Bronchial epithelial cell (primary cell): ENCODE measurements around the gene ARHGAP5. TPM values are rescaled to one million over a fixed set of nuclear protein-coding genes. Genes with fewer than 3 reads are reported as not detected.
A peak's percentile ranks its signal among the peaks of the same experiment; 100 is the strongest.

Experiments used
- DNase-seq: peaks from one replicate; pipeline ENCODE4 v3.0.0-alpha.2; 2010; ENCODE audit warnings: low read depth
- FAIRE-seq: peaks from 2 replicates; lab custom pipeline; 2011; peaks lifted over from hg19 to GRCh38; lab: Jason Lieb, UNC
- H3K27me3 ChIP-seq: 2 replicates; pipeline ENCODE4 v1.5.1; 2011; ENCODE audit warnings: low read length; ENCODE audit not compliant: control insufficient read depth, insufficient read depth
- H3K36me3 ChIP-seq: 2 replicates; pipeline ENCODE4 v1.5.1; 2011; ENCODE audit warnings: low read length; ENCODE audit not compliant: control insufficient read depth, insufficient read depth
- H3K4me3 ChIP-seq: 2 replicates; pipeline ENCODE4 v1.5.1; 2011; ENCODE audit warnings: mild to moderate bottlenecking, low read depth, low read length, control low read depth
- total RNA-seq: library from RNA; depleted of rRNA; stranded (reverse); fragments of >200 nt; gene quantifications from 2 replicates; pipeline ENCODE4 v1.2.1, GENCODE V29; 2014
- TF ChIP-seq, protein P1 (sequence below): IDR thresholded peaks from 2 replicates; pipeline ENCODE4 v1.5.1; 2011; ENCODE audit warnings: mild to moderate bottlenecking, moderate library complexity, low read length, control low read depth, inconsistent platforms; ENCODE audit not compliant: insufficient read depth, severe bottlenecking

The ARHGAP5 gene
- total RNA-seq, 1 donor from 2014 or later = 139 TPM

DNA sequence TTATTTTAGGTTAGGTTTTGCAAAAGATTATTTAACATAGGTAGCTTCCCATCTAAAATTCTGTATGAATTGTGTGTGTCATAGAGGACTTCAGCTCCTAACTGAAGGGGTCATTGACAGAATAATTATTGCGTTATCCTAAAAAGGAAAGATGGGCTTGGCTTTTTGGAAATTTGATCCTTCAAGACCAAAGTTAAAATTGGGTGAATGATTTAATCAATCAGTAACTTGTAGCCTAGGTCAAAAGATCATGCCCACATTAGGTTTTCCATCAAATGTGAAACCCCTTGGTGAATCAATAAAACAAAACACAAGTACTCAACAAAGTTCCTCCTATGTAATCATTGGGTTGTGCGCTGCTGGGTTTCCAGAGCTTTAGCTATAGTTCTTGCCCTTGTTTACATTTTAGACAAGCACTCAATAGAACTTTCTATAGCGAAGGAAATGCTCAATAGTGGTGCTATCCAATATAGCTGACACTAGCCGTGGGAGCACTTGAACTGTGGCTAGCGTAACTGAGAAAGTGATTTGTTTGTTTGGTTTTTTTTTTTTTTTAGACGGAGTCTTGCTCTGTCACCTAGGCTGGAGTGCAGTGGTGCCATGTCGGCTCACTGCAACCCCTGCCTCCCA is 37.6 kb upstream of the ARHGAP5 start:
- FAIRE-seq = no peak
- no peaks in the 10 kb centered on the region for H3K36me3 ChIP-seq
- DNase-seq = no peak
- no peak overlapping the region for H3K4me3 ChIP-seq
- TF ChIP-seq, protein P1, sequence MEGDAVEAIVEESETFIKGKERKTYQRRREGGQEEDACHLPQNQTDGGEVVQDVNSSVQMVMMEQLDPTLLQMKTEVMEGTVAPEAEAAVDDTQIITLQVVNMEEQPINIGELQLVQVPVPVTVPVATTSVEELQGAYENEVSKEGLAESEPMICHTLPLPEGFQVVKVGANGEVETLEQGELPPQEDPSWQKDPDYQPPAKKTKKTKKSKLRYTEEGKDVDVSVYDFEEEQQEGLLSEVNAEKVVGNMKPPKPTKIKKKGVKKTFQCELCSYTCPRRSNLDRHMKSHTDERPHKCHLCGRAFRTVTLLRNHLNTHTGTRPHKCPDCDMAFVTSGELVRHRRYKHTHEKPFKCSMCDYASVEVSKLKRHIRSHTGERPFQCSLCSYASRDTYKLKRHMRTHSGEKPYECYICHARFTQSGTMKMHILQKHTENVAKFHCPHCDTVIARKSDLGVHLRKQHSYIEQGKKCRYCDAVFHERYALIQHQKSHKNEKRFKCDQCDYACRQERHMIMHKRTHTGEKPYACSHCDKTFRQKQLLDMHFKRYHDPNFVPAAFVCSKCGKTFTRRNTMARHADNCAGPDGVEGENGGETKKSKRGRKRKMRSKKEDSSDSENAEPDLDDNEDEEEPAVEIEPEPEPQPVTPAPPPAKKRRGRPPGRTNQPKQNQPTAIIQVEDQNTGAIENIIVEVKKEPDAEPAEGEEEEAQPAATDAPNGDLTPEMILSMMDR = no peak
- no peaks in the 10 kb centered on the region for H3K27me3 ChIP-seq

DNA sequence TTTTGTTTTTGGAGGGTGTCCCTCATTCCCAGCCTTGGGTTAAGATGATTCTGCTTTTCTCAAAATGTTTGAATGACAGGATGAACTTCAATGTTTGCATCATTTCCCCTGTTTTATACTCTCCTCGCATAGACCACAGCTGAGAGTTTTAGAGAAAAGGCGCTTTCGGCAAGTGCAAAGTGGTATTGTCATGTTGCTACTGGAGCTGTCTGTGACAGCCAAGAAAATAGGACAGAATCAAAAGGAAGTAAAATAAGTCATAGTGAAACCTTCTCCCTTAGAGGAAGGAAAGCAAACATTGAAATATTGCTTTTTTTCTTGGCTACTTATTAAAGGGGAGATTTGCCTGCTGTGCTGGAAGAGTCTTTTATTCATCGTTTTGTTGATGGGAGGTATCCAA is 33.5 kb upstream of the ARHGAP5 start:
- H3K4me3 ChIP-seq = no peak overlapping the region
- no peaks in the 10 kb centered on the region for H3K36me3 ChIP-seq
- H3K27me3 ChIP-seq = no peaks in the 10 kb centered on the region
- FAIRE-seq = no peak
- no peak for DNase-seq
- TF ChIP-seq, protein P1 = no peak

DNA sequence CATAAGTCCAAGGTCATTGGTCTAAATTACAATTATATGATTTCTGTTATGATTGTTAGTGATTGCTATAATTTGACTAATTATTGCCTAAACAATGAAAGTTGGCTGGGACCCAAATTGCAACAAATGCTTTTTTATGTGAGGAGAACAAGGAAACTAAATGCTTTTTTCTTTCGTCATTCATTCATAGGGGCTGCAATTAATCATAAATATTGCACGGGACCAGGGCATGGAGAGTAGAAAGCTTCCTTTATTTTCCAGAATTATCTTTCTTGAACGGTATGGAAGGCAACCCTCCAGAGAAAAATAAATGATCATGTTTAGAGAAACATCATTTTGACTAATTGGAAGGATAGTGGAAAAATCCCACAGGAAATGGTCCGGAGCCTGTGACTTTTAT is 32.6 kb upstream of the ARHGAP5 start:
- Histone ChIP-seq H3K27me3 (no peaks in the 10 kb centered on the region), H3K4me3 (no peak overlapping the region), H3K36me3 (no peaks in the 10 kb centered on the region)
- TF ChIP-seq, protein P1 = no peak
- no peak for DNase-seq
- no peak for FAIRE-seq

DNA sequence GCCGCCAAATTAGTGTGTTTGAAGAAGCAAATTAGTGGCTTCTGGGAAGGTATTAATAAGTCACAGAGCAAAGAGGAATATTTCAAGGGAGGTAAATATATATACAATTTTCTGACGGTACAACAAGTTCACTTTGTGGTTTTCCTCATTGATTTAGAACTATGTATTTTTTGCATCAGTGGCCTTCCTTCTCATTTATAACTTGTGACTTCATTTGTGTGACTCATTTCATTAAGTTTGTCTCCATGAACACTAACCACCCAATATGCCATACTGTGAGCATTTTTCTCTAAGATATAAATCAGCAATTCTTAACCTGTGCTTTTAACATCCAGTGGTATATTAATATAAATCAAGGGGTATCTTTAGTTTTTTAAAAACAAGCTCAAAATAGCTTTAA is 29.3 kb upstream of the ARHGAP5 start:
- no peaks in the 10 kb centered on the region for H3K36me3 ChIP-seq
- H3K27me3 ChIP-seq = no peaks in the 10 kb centered on the region
- FAIRE-seq (no peak), DNase-seq (peak; percentile 36)
- H3K4me3 ChIP-seq = no peak overlapping the region
- TF ChIP-seq, protein P1 = no peak

DNA sequence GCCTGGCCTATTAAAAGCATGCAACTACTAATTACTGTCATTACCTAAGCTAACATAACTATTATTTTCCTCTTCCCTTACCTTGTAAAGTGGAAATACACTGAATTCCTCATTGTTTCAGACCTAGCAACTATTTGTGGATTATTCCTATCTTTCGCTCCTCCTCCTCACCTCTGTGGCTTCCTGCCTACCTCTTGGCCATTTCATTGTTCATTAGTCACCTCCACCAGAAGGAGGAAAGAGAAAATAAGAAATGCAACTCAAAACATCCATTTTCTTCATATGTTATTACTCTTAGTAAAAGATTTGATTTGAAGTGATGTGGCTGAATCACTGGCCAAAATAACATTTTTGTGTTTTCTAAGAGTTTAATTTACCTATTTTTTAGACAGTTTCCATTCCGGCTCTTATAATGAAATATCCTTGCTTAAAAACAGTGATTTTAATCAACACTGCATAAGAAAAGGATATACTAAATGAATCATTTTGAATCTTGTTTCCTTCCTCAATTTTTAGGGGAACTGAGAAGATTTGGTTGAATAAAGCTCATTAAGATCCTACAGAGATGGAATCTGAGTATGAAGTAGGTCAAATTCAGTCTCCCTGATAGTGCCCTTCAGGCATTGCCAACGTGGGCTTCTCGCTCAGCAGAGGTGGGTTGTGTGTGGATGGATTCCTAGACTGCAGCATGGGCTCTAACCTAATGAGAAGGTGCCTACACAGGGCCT is 27.6 kb upstream of the ARHGAP5 start:
- DNase-seq (no peak), FAIRE-seq (no peak)
- Histone ChIP-seq H3K36me3 (no peaks in the 10 kb centered on the region), H3K27me3 (no peaks in the 10 kb centered on the region), H3K4me3 (no peak overlapping the region)
- TF ChIP-seq, protein P1 = no peak

DNA sequence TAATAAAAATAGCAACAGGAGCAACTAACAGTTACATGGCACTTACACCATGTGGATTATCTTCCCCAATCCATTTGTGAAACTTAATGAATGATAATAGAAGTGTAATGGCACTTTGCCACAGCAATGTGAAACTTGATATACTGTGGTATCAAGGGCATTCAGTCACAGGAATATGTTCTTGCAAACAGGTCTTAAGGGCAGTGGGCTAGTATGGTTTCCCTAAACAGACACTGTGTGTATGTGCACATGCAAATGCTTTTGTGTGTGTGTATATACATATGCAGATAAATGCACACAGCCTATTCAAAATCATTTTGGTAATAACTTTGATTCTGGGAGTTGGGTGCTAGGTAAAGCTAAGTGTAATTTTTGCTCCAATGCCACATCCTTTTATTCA is 26.2 kb upstream of the ARHGAP5 start:
- H3K4me3 ChIP-seq = no peak overlapping the region
- FAIRE-seq = peak; percentile 82
- TF ChIP-seq, protein P1 = no peak
- DNase-seq = no peak
- no peaks in the 10 kb centered on the region for H3K27me3 ChIP-seq
- H3K36me3 ChIP-seq = no peaks in the 10 kb centered on the region
